ENCODE data around the gene RAD51B. TPM values are rescaled to one million over a fixed set of nuclear protein-coding genes. Genes with fewer than 3 reads are reported as not detected.

The RAD51B gene
- total RNA-seq, 1 experiment from 2014 or later, result 20.0 TPM

DNA sequence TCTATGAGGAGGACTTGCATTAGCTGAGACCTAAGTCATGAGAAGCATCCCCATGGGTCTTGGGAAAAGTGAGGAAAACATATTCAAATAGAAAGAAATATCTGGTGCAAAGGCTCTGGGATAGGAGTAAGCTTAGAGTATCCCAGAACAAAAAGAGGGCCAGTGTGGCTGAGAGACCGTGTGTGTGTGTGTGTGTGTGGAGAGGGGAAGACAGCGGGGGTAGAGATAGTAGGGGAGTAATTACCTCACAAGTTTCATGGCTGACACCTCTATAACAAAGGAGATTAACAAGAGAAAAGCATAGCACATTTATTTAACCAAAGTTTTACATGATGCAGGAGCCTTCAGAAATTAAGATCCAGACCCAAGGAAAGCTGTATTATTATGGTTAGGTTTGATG is 440.5 kb downstream of the RAD51B start:
- ATAC-seq (no peak), DNase-seq (ENCODE audit: low read depth, low spot score) (no peak)
- no peaks in the 10 kb centered on the region for H3K36me3 ChIP-seq (ENCODE audit: control insufficient read depth in 1 of 2, insufficient read depth in 2 of 2, low read length in 2 of 2)
- ChIA-PET CTCF (no interaction called here), POLR2A (interaction anchor here (1.2 kb wide), 1 partner anchor 533 kb away, joined by 4 read pairs; the partner anchor contains the start of gene ZFP36L1), RAD21 (ENCODE audit: low non-redundant PET in 1 of 2, low total read pairs in 2 of 2, uncharacterized antibody in 2 of 2, unreplicated experiment in 2 of 2) (no interaction called here)
- no peaks in the 10 kb centered on the region for H3K79me2 ChIP-seq (ENCODE audit: insufficient read depth, low read length)
- H4K20me1 ChIP-seq (ENCODE audit: insufficient read depth), result no peaks in the 10 kb centered on the region
- H3K4me2 ChIP-seq (ENCODE audit: low read length), result no peak overlapping the region
- H3K9me3 ChIP-seq (ENCODE audit: control insufficient read depth in 1 of 2, insufficient read depth in 1 of 2, low read depth in 1 of 2, low read length in 2 of 2), result no peaks in the 10 kb centered on the region
- BruUV-seq (replicated peaks), result no TSS peak
- H3K27me3 ChIP-seq (ENCODE audit: insufficient read depth, low read length), result no peaks in the 10 kb centered on the region
- H3K9me2 ChIP-seq (ENCODE audit: insufficient read depth), result peaks cover 5% of the 10 kb centered on the region; the same call in 1 of the 2 replicates
- peaks cover 14 to 20% of the 10 kb centered on the region in 2 experiments for H3K4me1 ChIP-seq (ENCODE audit: control insufficient read depth in 1 of 2, insufficient read depth in 2 of 2, low read length in 2 of 2)
- H3K27ac ChIP-seq (ENCODE audit: low read depth, low read length), result no peak overlapping the region
- H2AFZ ChIP-seq (ENCODE audit: low read depth, low read length, poor library complexity, severe bottlenecking), result no peak overlapping the region
- intact Hi-C loops (cut with micrococcal nuclease), result no loop called here
- no peak for TF ChIP-seq TCF7L2 (IDR thresholded peaks at IDR 0.05; ENCODE audit: borderline replicate concordance, extremely low read depth, insufficient read depth, insufficient read length)
- TF ChIP-seq ELF1 (IDR thresholded peaks at IDR 0.05; ENCODE audit: borderline replicate concordance, low read depth), result no peak
- TF ChIP-seq ATF3 (IDR thresholded peaks at IDR 0.05), result no peak
- no peak for TF ChIP-seq JUND (IDR thresholded peaks at IDR 0.05)
- TF ChIP-seq REST (IDR thresholded peaks at IDR 0.05; ENCODE audit: low read depth), result no peak
- TF ChIP-seq POLR2AphosphoS5 (IDR thresholded peaks at IDR 0.05; ENCODE audit: low read depth, low read length), result no peak
- no peak for TF ChIP-seq EZH2phosphoT487 (IDR thresholded peaks at IDR 0.05; ENCODE audit: borderline replicate concordance)
- TF ChIP-seq, protein P1, sequence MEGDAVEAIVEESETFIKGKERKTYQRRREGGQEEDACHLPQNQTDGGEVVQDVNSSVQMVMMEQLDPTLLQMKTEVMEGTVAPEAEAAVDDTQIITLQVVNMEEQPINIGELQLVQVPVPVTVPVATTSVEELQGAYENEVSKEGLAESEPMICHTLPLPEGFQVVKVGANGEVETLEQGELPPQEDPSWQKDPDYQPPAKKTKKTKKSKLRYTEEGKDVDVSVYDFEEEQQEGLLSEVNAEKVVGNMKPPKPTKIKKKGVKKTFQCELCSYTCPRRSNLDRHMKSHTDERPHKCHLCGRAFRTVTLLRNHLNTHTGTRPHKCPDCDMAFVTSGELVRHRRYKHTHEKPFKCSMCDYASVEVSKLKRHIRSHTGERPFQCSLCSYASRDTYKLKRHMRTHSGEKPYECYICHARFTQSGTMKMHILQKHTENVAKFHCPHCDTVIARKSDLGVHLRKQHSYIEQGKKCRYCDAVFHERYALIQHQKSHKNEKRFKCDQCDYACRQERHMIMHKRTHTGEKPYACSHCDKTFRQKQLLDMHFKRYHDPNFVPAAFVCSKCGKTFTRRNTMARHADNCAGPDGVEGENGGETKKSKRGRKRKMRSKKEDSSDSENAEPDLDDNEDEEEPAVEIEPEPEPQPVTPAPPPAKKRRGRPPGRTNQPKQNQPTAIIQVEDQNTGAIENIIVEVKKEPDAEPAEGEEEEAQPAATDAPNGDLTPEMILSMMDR (IDR thresholded peaks at IDR 0.05 in 2 of 3, conservative IDR thresholded peaks at IDR 0.05 in 1 of 3; ENCODE audit: borderline replicate concordance in 1 of 3, insufficient read depth in 1 of 3, low read depth in 2 of 3, low read length in 2 of 3), result no peak
- TF ChIP-seq YY1 (IDR thresholded peaks at IDR 0.05; ENCODE audit: extremely low read depth, insufficient replicate concordance, low read depth, low read length), result no peak
- no peak for TF ChIP-seq EZH2 (IDR thresholded peaks at IDR 0.05)
- TF ChIP-seq FOSL1 (IDR thresholded peaks at IDR 0.05; ENCODE audit: low read depth), result no peak
- TF ChIP-seq SP1 (IDR thresholded peaks at IDR 0.05; ENCODE audit: low read depth), result no peak
- TF ChIP-seq ZNF274 (IDR thresholded peaks at IDR 0.05; ENCODE audit: low read depth, low read length), result no peak
- TF ChIP-seq ZFX (IDR thresholded peaks at IDR 0.05), result no peak
- TF ChIP-seq, protein P2, sequence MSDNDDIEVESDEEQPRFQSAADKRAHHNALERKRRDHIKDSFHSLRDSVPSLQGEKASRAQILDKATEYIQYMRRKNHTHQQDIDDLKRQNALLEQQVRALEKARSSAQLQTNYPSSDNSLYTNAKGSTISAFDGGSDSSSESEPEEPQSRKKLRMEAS (IDR thresholded peaks at IDR 0.05), result no peak
- H3K4me3 ChIP-seq (replicated peaks in 1 of 2; ENCODE audit: low read depth in 1 of 2, low read length in 2 of 2), result no peak overlapping the region
- H3K9ac ChIP-seq (ENCODE audit: low read length), result no peak overlapping the region

Data from HCT116 (cell line).